ENCODE measurements around the gene PHAF1. TPM values are rescaled to one million over a fixed set of nuclear protein-coding genes. Genes with fewer than 3 reads are reported as not detected.

Gene PHAF1
- total and polyA plus RNA-seq, 2 of the 13 experiments (the other 11 are each of a cell fraction or from before 2014, with no cell fraction given), result 48.3 to 174 TPM

GRCh38 chr16:67098599-67098998 lies 11.1 kb upstream of the PHAF1 start:
- DNase-seq (ENCODE audit: low spot score) (no peak), ATAC-seq (no peak), FAIRE-seq (no peak)
- WGBS (ENCODE audit: low lambda C conversion rate), result 95% methylated on average over 2 of the region's 2 CpGs
- no TSS peak for BruUV-seq (replicated peaks)
- Histone ChIP-seq H3K27me3 (ENCODE audit: control insufficient read depth in 1 of 2, insufficient read depth in 2 of 2, low read length in 2 of 2) (no peaks in the 10 kb centered on the region), H3K4me3 (replicated peaks in 1 of 3; ENCODE audit: insufficient read depth in 1 of 3, low read depth in 2 of 3, low read length in 3 of 3) (no peak overlapping the region), H3K9me3 (ENCODE audit: low read length) (no peaks in the 10 kb centered on the region), H3K9ac (ENCODE audit: insufficient read depth, low read depth, low read length) (no peak overlapping the region), H3K36me3 (replicated peaks in 1 of 2; ENCODE audit: control insufficient read depth in 1 of 2, insufficient read depth in 2 of 2, low read length in 2 of 2) (peaks cover 12 to 19% of the 10 kb centered on the region in 2 experiments), H3K79me2 (ENCODE audit: insufficient read depth, low read length) (no peaks in the 10 kb centered on the region), H3K27ac (ENCODE audit: extremely low read length, insufficient read depth, low read length) (no peak overlapping the region), H2AFZ (ENCODE audit: low read length) (no peak overlapping the region), H3K4me2 (ENCODE audit: low read depth, low read length) (no peak overlapping the region), H4K20me1 (ENCODE audit: insufficient read depth, low read length) (no peaks in the 10 kb centered on the region), H3K4me1 (ENCODE audit: insufficient read depth, low read length) (no peaks in the 10 kb centered on the region)
- CTCF ChIA-PET (ENCODE audit: low intra/inter-chr PET ratio, low total read pairs), result no interaction called here
- TF ChIP-seq ZNF552 (CRISPR knock-in tag; IDR thresholded peaks at IDR 0.05; ENCODE audit: borderline replicate concordance) (no peak), MTF2 (CRISPR knock-in tag; IDR thresholded peaks at IDR 0.05; ENCODE audit: borderline replicate concordance) (no peak), ZNF225 (CRISPR knock-in tag; IDR thresholded peaks at IDR 0.05) (no peak), TFDP1 (CRISPR knock-in tag; IDR thresholded peaks at IDR 0.05; ENCODE audit: borderline replicate concordance) (no peak), REST (IDR thresholded peaks at IDR 0.05; ENCODE audit: borderline replicate concordance in 1 of 2, low read depth in 1 of 2, low read length in 2 of 2) (no peak), ZNF574 (CRISPR knock-in tag; IDR thresholded peaks at IDR 0.05) (no peak), ZNF570 (CRISPR knock-in tag; IDR thresholded peaks at IDR 0.05; ENCODE audit: borderline replicate concordance) (no peak), ZNF501 (CRISPR knock-in tag; IDR thresholded peaks at IDR 0.05) (no peak), NFE2L2 (IDR thresholded peaks at IDR 0.05; ENCODE audit: low read length) (no peak), NFATC3 (CRISPR knock-in tag; IDR thresholded peaks at IDR 0.05) (no peak), MED1 (CRISPR knock-in tag; IDR thresholded peaks at IDR 0.05) (no peak), ZNF615 (CRISPR knock-in tag; IDR thresholded peaks at IDR 0.05; ENCODE audit: borderline replicate concordance) (no peak), ZNF768 (CRISPR knock-in tag; IDR thresholded peaks at IDR 0.05) (no peak), ZNF670 (CRISPR knock-in tag; IDR thresholded peaks at IDR 0.05; ENCODE audit: borderline replicate concordance) (no peak), XBP1 (CRISPR knock-in tag; IDR thresholded peaks at IDR 0.05) (no peak), ASH2L (IDR thresholded peaks at IDR 0.05; ENCODE audit: insufficient read length, low read depth, low read length) (no peak), E2F5 (CRISPR knock-in tag; conservative IDR thresholded peaks at IDR 0.05) (no peak), REXO4 (CRISPR knock-in tag; IDR thresholded peaks at IDR 0.05; ENCODE audit: borderline replicate concordance) (no peak)
- POLR2A ChIA-PET, result no interaction called here
- in situ Hi-C loops (cut with HindIII; ENCODE audit: extremely low pct_ligation_motif_present, low pct_unique_long_range_greater_than_20kb) (no loop called here), intact Hi-C loops (cut with micrococcal nuclease; ENCODE audit: unreplicated experiment) (no loop called here)

All from HepG2 (cell line).